Measurements from ENCODE around the gene CTNNA2. TPM values are rescaled to one million over a fixed set of nuclear protein-coding genes. Genes with fewer than 3 reads are reported as not detected.

The CTNNA2 gene
- total and polyA plus RNA-seq, 11 donors: 0.20 to 0.81 TPM; not detected in 9

DNA sequence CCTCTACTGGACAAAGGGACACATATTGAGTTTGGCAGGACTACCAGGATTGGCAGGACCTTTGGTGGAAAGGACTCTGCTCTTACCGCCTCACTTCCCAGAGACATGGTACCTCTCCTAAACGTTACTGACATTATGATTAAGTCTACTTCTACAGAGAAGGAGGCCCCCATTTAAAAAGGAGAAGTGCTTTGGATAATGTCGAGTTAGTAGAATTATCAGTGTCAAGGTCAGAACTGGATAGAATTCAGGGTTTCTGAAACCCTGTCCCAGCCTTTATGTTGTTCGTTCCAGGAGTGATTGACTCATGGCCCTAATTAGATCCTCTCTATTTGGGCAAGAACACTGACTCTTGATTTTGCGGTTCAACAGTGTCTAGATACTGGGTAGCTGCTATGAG is 745.9 kb downstream of the CTNNA2 start:
- Histone ChIP-seq H3K36me3 (no peaks in the 10 kb centered on the region), H3K27ac (no peak overlapping the region), H3K9me3 (no peaks in the 10 kb centered on the region), H3K27me3 (no peaks in the 10 kb centered on the region), H3K4me3 (no peak overlapping the region), H3K4me1 (peaks cover 0 to 6% (median 0%) of the 10 kb centered on the region in 12 donors)
- DNase-seq: no peak
- intact Hi-C loops (cut with DNase I): no loop called here
- no peak for ATAC-seq
- TF ChIP-seq, protein P1, sequence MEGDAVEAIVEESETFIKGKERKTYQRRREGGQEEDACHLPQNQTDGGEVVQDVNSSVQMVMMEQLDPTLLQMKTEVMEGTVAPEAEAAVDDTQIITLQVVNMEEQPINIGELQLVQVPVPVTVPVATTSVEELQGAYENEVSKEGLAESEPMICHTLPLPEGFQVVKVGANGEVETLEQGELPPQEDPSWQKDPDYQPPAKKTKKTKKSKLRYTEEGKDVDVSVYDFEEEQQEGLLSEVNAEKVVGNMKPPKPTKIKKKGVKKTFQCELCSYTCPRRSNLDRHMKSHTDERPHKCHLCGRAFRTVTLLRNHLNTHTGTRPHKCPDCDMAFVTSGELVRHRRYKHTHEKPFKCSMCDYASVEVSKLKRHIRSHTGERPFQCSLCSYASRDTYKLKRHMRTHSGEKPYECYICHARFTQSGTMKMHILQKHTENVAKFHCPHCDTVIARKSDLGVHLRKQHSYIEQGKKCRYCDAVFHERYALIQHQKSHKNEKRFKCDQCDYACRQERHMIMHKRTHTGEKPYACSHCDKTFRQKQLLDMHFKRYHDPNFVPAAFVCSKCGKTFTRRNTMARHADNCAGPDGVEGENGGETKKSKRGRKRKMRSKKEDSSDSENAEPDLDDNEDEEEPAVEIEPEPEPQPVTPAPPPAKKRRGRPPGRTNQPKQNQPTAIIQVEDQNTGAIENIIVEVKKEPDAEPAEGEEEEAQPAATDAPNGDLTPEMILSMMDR (IDR thresholded peaks at IDR 0.05): no peak
- TF ChIP-seq POLR2A (IDR thresholded peaks at IDR 0.05): no peak
- 87 to 92% (median 90%) methylated on average over 5 of the region's 5 CpGs for WGBS, 4 donors

DNA sequence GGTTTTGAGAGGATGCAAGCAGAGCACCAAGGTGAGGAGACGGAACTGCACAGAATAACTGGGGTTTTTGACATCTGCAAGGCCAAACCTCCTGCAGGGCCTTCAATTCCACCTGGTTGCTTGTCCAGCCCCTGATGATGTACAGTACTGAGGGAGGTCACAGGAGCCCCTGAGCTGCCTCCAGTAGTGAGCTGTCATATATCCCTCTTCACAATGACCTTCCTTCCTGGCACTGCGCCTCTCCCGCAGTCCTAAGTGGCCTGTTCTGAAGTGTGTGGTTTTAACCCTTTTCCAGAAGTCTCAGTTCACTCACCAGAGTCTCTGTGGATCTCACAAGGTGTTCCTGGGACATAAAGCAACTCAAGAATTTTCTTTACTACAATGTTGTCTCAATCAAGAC is 746.4 kb downstream of the CTNNA2 start:
- no peak overlapping the region for H3K4me3 ChIP-seq
- intact Hi-C loops (cut with DNase I): no loop called here
- no peaks in the 10 kb centered on the region for H3K36me3 ChIP-seq
- TF ChIP-seq POLR2A (IDR thresholded peaks at IDR 0.05): no peak
- TF ChIP-seq, protein P1 (IDR thresholded peaks at IDR 0.05): no peak
- H3K4me1 ChIP-seq: peaks cover 0 to 6% (median 0%) of the 10 kb centered on the region in 12 donors
- WGBS, 4 donors: 49 to 63% (median 50%) methylated on average over 3 of the region's 3 CpGs
- no peak overlapping the region for H3K27ac ChIP-seq
- no peaks in the 10 kb centered on the region for H3K9me3 ChIP-seq
- DNase-seq (no peak), ATAC-seq (peak in 1 of 4 donors; percentile 46)
- no peaks in the 10 kb centered on the region for H3K27me3 ChIP-seq

DNA sequence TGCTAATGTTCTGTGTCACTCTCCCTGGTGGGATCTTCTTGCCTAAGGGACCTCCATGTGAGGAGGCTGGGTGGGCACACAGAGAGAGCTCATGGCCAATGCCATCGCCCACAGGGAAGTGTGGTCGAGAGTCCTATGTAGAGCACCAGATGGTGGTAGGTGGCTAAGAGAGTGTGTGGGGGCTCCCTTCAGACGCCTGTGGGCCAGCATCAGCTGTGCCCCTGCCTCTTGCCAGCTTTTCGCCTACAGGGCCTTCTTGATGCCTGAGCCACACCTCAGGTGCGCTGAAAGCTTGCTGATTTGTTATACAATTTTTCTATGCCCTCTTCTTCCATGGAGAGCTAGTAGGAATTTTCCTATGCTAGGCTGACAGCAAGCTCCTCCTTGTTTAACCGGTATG is 753.4 kb downstream of the CTNNA2 start:
- intact Hi-C loops (cut with DNase I): no loop called here
- no peak for ATAC-seq
- Histone ChIP-seq H3K4me1 (no peaks in the 10 kb centered on the region), H3K4me3 (no peak overlapping the region), H3K9me3 (peaks cover 0 to 9% (median 0%) of the 10 kb centered on the region in 12 donors), H3K36me3 (no peaks in the 10 kb centered on the region), H3K27me3 (no peaks in the 10 kb centered on the region), H3K27ac (no peak overlapping the region)
- WGBS, 4 donors: 91 to 96% (median 94%) methylated on average over 6 of the region's 6 CpGs
- DNase-seq: no peak
- TF ChIP-seq, protein P1 (IDR thresholded peaks at IDR 0.05): no peak
- no peak for TF ChIP-seq POLR2A (IDR thresholded peaks at IDR 0.05)

DNA sequence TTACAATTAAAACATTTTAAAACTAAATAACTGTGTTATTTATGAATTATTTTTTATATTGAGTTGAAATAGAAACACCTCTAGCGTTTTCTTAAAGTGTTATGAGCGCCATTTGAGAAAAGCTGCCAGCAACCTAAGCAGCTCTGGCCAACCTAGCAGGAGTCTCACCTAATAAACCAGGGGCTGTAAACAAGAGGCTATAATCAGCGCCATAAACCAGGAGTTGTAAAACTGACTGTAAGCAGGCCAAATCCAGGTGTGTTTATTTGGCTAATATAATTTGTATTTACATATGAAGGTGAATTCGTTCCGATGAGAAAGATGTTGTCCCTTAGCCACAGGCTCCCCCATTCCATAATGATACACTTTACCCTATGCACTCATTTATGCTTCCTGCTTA is 757.0 kb downstream of the CTNNA2 start:
- no peaks in the 10 kb centered on the region for H3K27me3 ChIP-seq
- DNase-seq (no peak), ATAC-seq (no peak)
- no peak for TF ChIP-seq POLR2A (IDR thresholded peaks at IDR 0.05)
- TF ChIP-seq, protein P1 (IDR thresholded peaks at IDR 0.05): no peak
- peaks cover 0 to 9% (median 0%) of the 10 kb centered on the region in 12 donors for H3K9me3 ChIP-seq
- H3K4me1 ChIP-seq: no peaks in the 10 kb centered on the region
- no peak overlapping the region for H3K4me3 ChIP-seq
- no peaks in the 10 kb centered on the region for H3K36me3 ChIP-seq
- H3K27ac ChIP-seq: no peak overlapping the region
- WGBS, 4 donors: 92 to 95% (median 94%) methylated on average over 5 of the region's 5 CpGs
- intact Hi-C loops (cut with DNase I): no loop called here
